HG03439 (cell line): ENCODE results near the gene IL6R.
"Not testable (repeated sequence)": the region's sequence is repeated elsewhere in the genome, so short reads cannot be mapped to it uniquely, and the experiment has no call there.

Experiments used
- ATAC-seq: cut with Tn5 transposase; IDR thresholded peaks from one replicate; pipeline ENCODE4 v1.9.1; 2021; ENCODE audit warnings: mild to moderate bottlenecking, moderate library complexity; ENCODE audit not compliant: unreplicated experiment

The IL6R gene

GRCh38 chr1:154406572-154406879, 1.4 kb downstream of the IL6R start:
- no peak for ATAC-seq

- no peak for ATAC-seq
Measured at GRCh38 chr1:154406886-154407197, 1.7 kb downstream of the IL6R start.

- peak; percentile 35 for ATAC-seq
Measured at GRCh38 chr1:154407198-154408091, 2.3 kb downstream of the IL6R start.

GRCh38 chr1:154408174-154408777, 3.1 kb downstream of the IL6R start:
- no peak for ATAC-seq

GRCh38 chr1:154410185-154410827, 5.2 kb downstream of the IL6R start:
- ATAC-seq: no peak

- no peak for ATAC-seq
Measured at GRCh38 chr1:154411525-154411924, 6.4 kb downstream of the IL6R start.

- ATAC-seq: no peak
Measured at GRCh38 chr1:154413177-154413783, 8.1 kb downstream of the IL6R start.

- no peak for ATAC-seq
Measured at GRCh38 chr1:154414606-154415005, 9.5 kb downstream of the IL6R start.

- ATAC-seq: no peak
Measured at GRCh38 chr1:154416471-154417337, 11.6 kb downstream of the IL6R start.

- no peak for ATAC-seq
Measured at GRCh38 chr1:154417338-154417608, 12.1 kb downstream of the IL6R start.

GRCh38 chr1:154418062-154418921, 13.1 kb downstream of the IL6R start:
- ATAC-seq: no peak

GRCh38 chr1:154418923-154419619, 13.9 kb downstream of the IL6R start:
- ATAC-seq: no peak

- no peak for ATAC-seq
Measured at GRCh38 chr1:154419620-154420571, 14.8 kb downstream of the IL6R start.

- no peak for ATAC-seq
Measured at GRCh38 chr1:154420961-154421924, 16.1 kb downstream of the IL6R start.

- not testable (repeated sequence) for ATAC-seq
Measured at GRCh38 chr1:154422049-154422448, 16.9 kb downstream of the IL6R start.

- ATAC-seq: no peak
Measured at GRCh38 chr1:154422521-154422920, 17.4 kb downstream of the IL6R start.

GRCh38 chr1:154423304-154423987, 18.3 kb downstream of the IL6R start:
- no peak for ATAC-seq
